OCI-LY3 (cell line): ENCODE measurements around the gene TIMM13.
A peak's percentile ranks its signal among the peaks of the same experiment; 100 is the strongest.

Source experiments
- H2AFZ ChIP-seq: fragments of 200-600, 300-600 bp; shearing (Covaris generic); 2 replicates; pipeline ENCODE4 v1.6.0; 2014; ENCODE audit warnings: antibody characterized with exemption, low read depth, low read length
- H3K27ac ChIP-seq: fragments of 200-600, 300-600 bp; sonication (generic); 2 replicates; pipeline ENCODE4 v1.5.1; 2014; ENCODE audit warnings: mild to moderate bottlenecking, low read length, moderate library complexity, mixed read lengths
- H3K27me3 ChIP-seq: fragments of 200-600, 300-600 bp; sonication (generic); 2 replicates; pipeline ENCODE4 v1.6.1; 2014; ENCODE audit warnings: low read depth, low read length, mixed read lengths
- H3K36me3 ChIP-seq: fragments of 200-600, 300-600 bp; sonication (generic); replicated peaks from 2 replicates; pipeline ENCODE3; 2014; ENCODE audit warnings: low read depth, low read length, mixed read lengths
- H3K4me1 ChIP-seq: fragments of 300-600, 200-600 bp; sonication (generic); 2 replicates; pipeline ENCODE4 v1.6.1; 2014; ENCODE audit warnings: low read length, mixed read lengths
- H3K4me2 ChIP-seq: fragments of 200-600, 300-600 bp; sonication (generic); 2 replicates; pipeline ENCODE4 v1.6.1; 2014; ENCODE audit warnings: low read length, mixed read lengths
- H3K4me3 ChIP-seq: fragments of 300-600, 200-600 bp; sonication (generic); 2 replicates; pipeline ENCODE4 v1.5.1; 2014; ENCODE audit warnings: antibody characterized with exemption, mild to moderate bottlenecking, low read length, moderate library complexity
- H3K79me2 ChIP-seq: fragments of 300-600, 200-600 bp; shearing (Covaris generic); 2 replicates; pipeline ENCODE4 v1.6.1; 2014; ENCODE audit warnings: mild to moderate bottlenecking, low read length, mixed read lengths
- H3K9ac ChIP-seq: fragments of 300-600, 200-600 bp; shearing (Covaris generic); 2 replicates; pipeline ENCODE4 v1.6.0; 2014; ENCODE audit warnings: mild to moderate bottlenecking, low read length, moderate library complexity
- H3K9me3 ChIP-seq: fragments of 200-600, 300-600 bp; shearing (Covaris generic); 2 replicates; pipeline ENCODE4 v1.6.1; 2014; ENCODE audit warnings: low read length, mixed read lengths; ENCODE audit not compliant: insufficient read depth
- H4K20me1 ChIP-seq: fragments of 200-600, 300-600 bp; sonication (generic); 2 replicates; pipeline ENCODE4 v1.6.1; 2016; ENCODE audit warnings: low read length, mixed read lengths; ENCODE audit not compliant: insufficient read depth
- EZH2phosphoT487 ChIP-seq: fragments of 200-600 bp; shearing (Covaris generic); IDR thresholded peaks from 2 replicates; pipeline ENCODE4 v1.6.1; 2018; ENCODE audit warnings: antibody characterized with exemption, mixed run types, low read depth
- TF ChIP-seq, protein P1 (sequence below): fragments of 200-600, 300-600 bp; sonication (generic); IDR thresholded peaks from 2 replicates; pipeline ENCODE4 v1.5.1; 2014; ENCODE audit warnings: antibody characterized with exemption, low read length, low read depth

TIMM13 gene

DNA sequence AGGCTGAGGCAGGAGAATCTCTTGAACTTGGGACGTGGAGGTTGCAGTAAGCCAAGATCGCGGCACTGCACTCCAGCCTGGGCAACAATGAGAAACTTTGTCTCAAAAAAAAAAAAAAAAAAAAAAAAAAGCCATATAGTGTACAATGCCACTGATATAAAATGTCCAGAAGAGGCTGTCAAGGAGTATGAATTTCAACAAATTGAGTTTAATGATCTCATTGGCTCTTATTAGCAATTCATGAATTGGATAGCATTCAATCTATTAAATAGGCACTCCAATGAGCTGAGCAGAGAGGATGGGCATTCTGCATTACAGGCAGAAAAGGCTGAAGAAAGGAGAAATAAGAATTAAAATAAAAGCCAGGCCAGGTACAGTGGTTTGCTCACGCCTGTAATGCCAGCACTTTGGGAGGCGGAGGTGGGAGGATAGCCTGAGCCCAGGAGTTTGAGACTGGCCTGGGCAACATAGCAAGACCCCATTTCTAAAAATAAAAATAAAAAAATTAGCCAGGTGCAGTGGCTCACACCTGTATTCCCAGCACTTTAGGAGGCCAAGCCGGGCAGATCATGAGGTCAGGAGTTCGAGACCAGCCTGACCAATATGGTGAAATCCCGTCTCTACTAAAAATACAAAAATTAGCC, 30.1 kb upstream of the TIMM13 start:
- no peaks in the 10 kb centered on the region for H3K9me3 ChIP-seq
- TF ChIP-seq, protein P1, sequence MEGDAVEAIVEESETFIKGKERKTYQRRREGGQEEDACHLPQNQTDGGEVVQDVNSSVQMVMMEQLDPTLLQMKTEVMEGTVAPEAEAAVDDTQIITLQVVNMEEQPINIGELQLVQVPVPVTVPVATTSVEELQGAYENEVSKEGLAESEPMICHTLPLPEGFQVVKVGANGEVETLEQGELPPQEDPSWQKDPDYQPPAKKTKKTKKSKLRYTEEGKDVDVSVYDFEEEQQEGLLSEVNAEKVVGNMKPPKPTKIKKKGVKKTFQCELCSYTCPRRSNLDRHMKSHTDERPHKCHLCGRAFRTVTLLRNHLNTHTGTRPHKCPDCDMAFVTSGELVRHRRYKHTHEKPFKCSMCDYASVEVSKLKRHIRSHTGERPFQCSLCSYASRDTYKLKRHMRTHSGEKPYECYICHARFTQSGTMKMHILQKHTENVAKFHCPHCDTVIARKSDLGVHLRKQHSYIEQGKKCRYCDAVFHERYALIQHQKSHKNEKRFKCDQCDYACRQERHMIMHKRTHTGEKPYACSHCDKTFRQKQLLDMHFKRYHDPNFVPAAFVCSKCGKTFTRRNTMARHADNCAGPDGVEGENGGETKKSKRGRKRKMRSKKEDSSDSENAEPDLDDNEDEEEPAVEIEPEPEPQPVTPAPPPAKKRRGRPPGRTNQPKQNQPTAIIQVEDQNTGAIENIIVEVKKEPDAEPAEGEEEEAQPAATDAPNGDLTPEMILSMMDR, result no peak
- no peak for TF ChIP-seq EZH2phosphoT487
- peaks cover 10% of the 10 kb centered on the region for H3K36me3 ChIP-seq
- H3K4me1 ChIP-seq, result peaks cover 38% of the 10 kb centered on the region
- H2AFZ ChIP-seq, result peak overlapping the region; percentile 97; the same call in 1 of the 2 replicates
- peak overlapping the region; percentile 74 for H3K4me3 ChIP-seq
- peak overlapping the region; percentile 50 for H3K27ac ChIP-seq
- peak overlapping the region; percentile 72 for H3K4me2 ChIP-seq
- peak overlapping the region; percentile 54; the same call in 1 of the 2 replicates for H3K9ac ChIP-seq
- peaks cover 33% of the 10 kb centered on the region for H4K20me1 ChIP-seq
- peaks cover 48% of the 10 kb centered on the region for H3K79me2 ChIP-seq
- H3K27me3 ChIP-seq, result no peaks in the 10 kb centered on the region

DNA sequence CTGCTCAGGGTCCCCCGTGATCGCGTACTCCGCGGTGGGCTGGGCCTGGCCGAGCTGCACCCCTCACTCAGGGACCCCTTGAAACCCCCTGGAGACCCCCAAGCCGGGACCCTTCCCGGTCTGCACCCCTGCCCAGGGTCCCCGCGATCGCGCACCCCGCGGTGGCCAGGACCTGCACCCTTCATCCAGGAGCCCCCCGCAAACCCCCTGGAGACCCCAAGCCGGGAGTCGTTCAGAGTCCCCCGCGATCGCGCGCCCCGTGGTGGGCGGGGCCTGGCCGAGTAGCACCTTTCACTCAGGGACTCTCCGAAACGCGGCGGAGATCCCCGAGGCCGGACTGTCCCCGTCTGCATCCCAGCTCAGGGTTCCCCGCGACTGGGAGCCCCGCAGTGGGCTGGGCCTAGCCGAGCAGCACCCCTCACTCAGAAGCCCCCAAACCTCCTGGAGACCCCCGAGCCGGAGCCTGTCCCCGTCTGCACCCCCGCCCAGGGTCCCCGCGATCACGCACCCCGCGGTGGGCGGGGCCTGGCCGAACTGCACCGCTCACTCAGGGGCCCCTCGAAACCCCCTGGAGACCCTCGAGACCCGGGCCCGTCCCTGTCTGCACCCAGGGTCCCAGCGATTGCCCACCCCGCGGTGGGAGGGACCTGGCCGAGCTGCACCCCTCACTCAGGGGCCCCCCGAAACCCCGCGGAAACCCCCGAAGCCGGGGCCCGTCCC, 28.6 kb upstream of the TIMM13 start:
- H2AFZ ChIP-seq, result no peak overlapping the region
- peaks cover 63% of the 10 kb centered on the region for H3K79me2 ChIP-seq

DNA sequence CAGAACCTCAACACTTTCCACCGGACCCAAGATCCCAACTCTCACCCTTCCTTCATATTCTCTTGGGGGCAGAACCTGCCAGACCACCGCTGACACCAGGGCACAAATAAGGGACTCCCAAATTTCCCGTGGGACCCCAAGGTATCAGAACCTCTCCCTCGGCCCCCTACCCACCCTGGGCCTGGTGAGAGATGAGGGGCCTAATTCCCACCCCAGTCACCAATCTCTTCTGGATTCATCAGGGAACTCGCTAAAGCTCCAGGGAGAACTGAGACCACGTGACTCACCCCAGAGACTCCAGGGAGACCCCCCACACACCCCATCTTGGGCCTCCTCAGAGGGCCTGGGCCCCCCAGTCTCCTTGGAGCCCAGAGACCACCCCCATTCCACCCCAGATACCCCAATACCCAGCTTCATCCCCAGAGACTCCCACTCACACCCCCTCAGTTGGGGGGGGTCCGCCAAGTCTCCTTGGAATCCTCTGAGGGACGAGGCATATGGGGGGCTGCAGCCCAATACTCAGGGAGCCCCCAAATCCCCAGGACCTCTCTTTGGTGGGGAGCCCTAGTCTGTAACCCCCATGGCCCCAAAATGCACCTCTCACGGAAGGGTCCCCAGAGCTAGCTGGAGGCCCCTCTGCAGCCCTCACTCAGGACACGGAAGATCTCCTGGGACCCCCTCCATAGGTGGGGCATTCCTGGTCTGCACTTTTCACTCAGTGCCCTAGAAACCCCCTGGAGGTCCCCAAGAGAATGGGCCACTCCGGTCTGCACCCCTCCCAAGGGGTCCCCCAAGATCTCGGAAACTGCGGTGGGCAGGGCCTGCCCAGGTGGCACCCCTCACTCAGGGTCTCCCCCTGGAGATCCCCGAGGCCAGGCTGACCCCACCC, 27.8 kb upstream of the TIMM13 start:
- Histone ChIP-seq H4K20me1 (peaks cover 52% of the 10 kb centered on the region), H3K27me3 (no peaks in the 10 kb centered on the region), H2AFZ (no peak overlapping the region), H3K4me3 (peak overlapping the region; percentile 92), H3K36me3 (peaks cover 22% of the 10 kb centered on the region), H3K79me2 (peaks cover 71% of the 10 kb centered on the region), H3K4me2 (peak overlapping the region; percentile 90), H3K9ac (peak overlapping the region; percentile 100), H3K27ac (peak overlapping the region; percentile 85), H3K4me1 (peaks cover 38% of the 10 kb centered on the region), H3K9me3 (no peaks in the 10 kb centered on the region)
- TF ChIP-seq, protein P1, result no peak
- TF ChIP-seq EZH2phosphoT487, result no peak

More for the DNA sequence above, 28.6 kb upstream of the TIMM13 start:
- no peaks in the 10 kb centered on the region for H3K27me3 ChIP-seq
- peak overlapping the region; percentile 90 for H3K4me2 ChIP-seq
- H3K27ac ChIP-seq, result peak overlapping the region; percentile 85
- H3K4me3 ChIP-seq, result peak overlapping the region; percentile 92
- H3K9me3 ChIP-seq, result no peaks in the 10 kb centered on the region
- H3K9ac ChIP-seq, result peak overlapping the region; percentile 100
- H3K36me3 ChIP-seq, result peaks cover 19% of the 10 kb centered on the region
- peaks cover 39% of the 10 kb centered on the region for H3K4me1 ChIP-seq
- TF ChIP-seq, protein P1, result no peak
- TF ChIP-seq EZH2phosphoT487, result no peak
- H4K20me1 ChIP-seq, result peaks cover 46% of the 10 kb centered on the region
